A172 (cell line): ENCODE measurements around the gene DPF3. TPM values are rescaled to one million over a fixed set of nuclear protein-coding genes. Genes with fewer than 3 reads are reported as not detected.

Experiments used
- total RNA-seq: library from RNA; depleted of rRNA; stranded (reverse); fragments of >200 nt; shearing (Covaris generic); gene quantifications from 2 replicates; pipeline ENCODE4 v1.2.3, GENCODE V29; 2014; rRNA removed

DPF3 gene
- total RNA-seq, 1 experiment from 2014 or later, result 3.2 TPM

Other genes starting within 250 kb of the DPF3 start
- gene DCAF4, start 32.4 kb upstream of the DPF3 start, total RNA-seq, result 32.5 and 47.9 TPM in 2 replicates
- gene ZFYVE1, start 133.0 kb upstream of the DPF3 start, total RNA-seq, result 10.8 and 13.8 TPM in 2 replicates
- gene RBM25, start 164.4 kb upstream of the DPF3 start, total RNA-seq, result 41.9 and 53.7 TPM in 2 replicates
- 46.2 and 55.4 TPM in 2 replicates for gene PSEN1, start 242.4 kb upstream of the DPF3 start, total RNA-seq